ENCODE measurements around the gene PCMTD2.

The PCMTD2 gene

GRCh38 chr20:64226686-64227580 lies 28.6 kb upstream of the PCMTD2 start:
- no peaks in the 10 kb centered on the region for H3K9me3 ChIP-seq (ENCODE audit: low read depth, low read length)
- no peak overlapping the region for H3K9ac ChIP-seq (ENCODE audit: insufficient read length)
- TF ChIP-seq POLR2AphosphoS5 (IDR thresholded peaks at IDR 0.05; ENCODE audit: borderline replicate concordance, low read depth, low read length) (no peak), FOXP2 (optimal IDR thresholded peaks at IDR 0.05; ENCODE audit: control extremely low read depth, extremely low read length, insufficient read depth) (no peak), EZH2 (IDR thresholded peaks at IDR 0.05) (no peak)
- H3K27ac ChIP-seq = no peak overlapping the region
- no peak overlapping the region for H3K4me3 ChIP-seq
- no peaks in the 10 kb centered on the region for H3K36me3 ChIP-seq (ENCODE audit: insufficient read depth, low read length)
- DNase-seq (ENCODE audit: low read depth, low spot score) = no peak

- no peak overlapping the region for H3K9ac ChIP-seq (ENCODE audit: insufficient read length)
- H3K36me3 ChIP-seq (ENCODE audit: insufficient read depth, low read length) = no peaks in the 10 kb centered on the region
- H3K4me3 ChIP-seq = no peak overlapping the region
- no peaks in the 10 kb centered on the region for H3K9me3 ChIP-seq (ENCODE audit: low read depth, low read length)
- no peak overlapping the region for H3K27ac ChIP-seq
- TF ChIP-seq POLR2AphosphoS5 (IDR thresholded peaks at IDR 0.05; ENCODE audit: borderline replicate concordance, low read depth, low read length) (no peak), FOXP2 (optimal IDR thresholded peaks at IDR 0.05; ENCODE audit: control extremely low read depth, extremely low read length, insufficient read depth) (no peak), EZH2 (IDR thresholded peaks at IDR 0.05) (no peak)
- no peak for DNase-seq (ENCODE audit: low read depth, low spot score)
Observed at GRCh38 chr20:64228086-64228653, 27.4 kb upstream of the PCMTD2 start.

- H3K9me3 ChIP-seq (ENCODE audit: low read depth, low read length) = no peaks in the 10 kb centered on the region
- no peak for DNase-seq (ENCODE audit: low read depth, low spot score)
- no peak overlapping the region for H3K9ac ChIP-seq (ENCODE audit: insufficient read length)
- H3K36me3 ChIP-seq (ENCODE audit: insufficient read depth, low read length) = no peaks in the 10 kb centered on the region
- H3K27ac ChIP-seq = no peak overlapping the region
- no peak overlapping the region for H3K4me3 ChIP-seq
- no peak for TF ChIP-seq EZH2 (IDR thresholded peaks at IDR 0.05)
- no peak for TF ChIP-seq FOXP2 (optimal IDR thresholded peaks at IDR 0.05; ENCODE audit: control extremely low read depth, extremely low read length, insufficient read depth)
- TF ChIP-seq POLR2AphosphoS5 (IDR thresholded peaks at IDR 0.05; ENCODE audit: borderline replicate concordance, low read depth, low read length) = no peak
Observed at GRCh38 chr20:64228751-64229506, 26.6 kb upstream of the PCMTD2 start.

- DNase-seq (ENCODE audit: low read depth, low spot score) = no peak
- H3K4me3 ChIP-seq = no peak overlapping the region
- H3K9me3 ChIP-seq (ENCODE audit: low read depth, low read length) = no peaks in the 10 kb centered on the region
- TF ChIP-seq EZH2 (IDR thresholded peaks at IDR 0.05) (no peak), FOXP2 (optimal IDR thresholded peaks at IDR 0.05; ENCODE audit: control extremely low read depth, extremely low read length, insufficient read depth) (no peak)
- no peaks in the 10 kb centered on the region for H3K36me3 ChIP-seq (ENCODE audit: insufficient read depth, low read length)
- no peak overlapping the region for H3K9ac ChIP-seq (ENCODE audit: insufficient read length)
- H3K27ac ChIP-seq = no peak overlapping the region
Observed at GRCh38 chr20:64229507-64230061, 26.0 kb upstream of the PCMTD2 start.

- Histone ChIP-seq H3K36me3 (ENCODE audit: insufficient read depth, low read length) (no peaks in the 10 kb centered on the region), H3K9ac (ENCODE audit: insufficient read length) (no peak overlapping the region), H3K9me3 (ENCODE audit: low read depth, low read length) (no peaks in the 10 kb centered on the region), H3K27ac (no peak overlapping the region), H3K4me3 (no peak overlapping the region)
- TF ChIP-seq EZH2 (IDR thresholded peaks at IDR 0.05) (no peak), POLR2AphosphoS5 (IDR thresholded peaks at IDR 0.05; ENCODE audit: borderline replicate concordance, low read depth, low read length) (no peak), FOXP2 (optimal IDR thresholded peaks at IDR 0.05; ENCODE audit: control extremely low read depth, extremely low read length, insufficient read depth) (no peak)
- no peak for DNase-seq (ENCODE audit: low read depth, low spot score)
Observed at GRCh38 chr20:64230461-64231145, 24.9 kb upstream of the PCMTD2 start.

GRCh38 chr20:64231621-64232550 lies 23.7 kb upstream of the PCMTD2 start:
- Histone ChIP-seq H3K36me3 (ENCODE audit: insufficient read depth, low read length) (no peaks in the 10 kb centered on the region), H3K9ac (ENCODE audit: insufficient read length) (no peak overlapping the region), H3K4me3 (no peak overlapping the region), H3K27ac (no peak overlapping the region), H3K9me3 (ENCODE audit: low read depth, low read length) (no peaks in the 10 kb centered on the region)
- no peak for TF ChIP-seq FOXP2 (optimal IDR thresholded peaks at IDR 0.05; ENCODE audit: control extremely low read depth, extremely low read length, insufficient read depth)
- no peak for TF ChIP-seq POLR2AphosphoS5 (IDR thresholded peaks at IDR 0.05; ENCODE audit: borderline replicate concordance, low read depth, low read length)
- TF ChIP-seq EZH2 (IDR thresholded peaks at IDR 0.05) = no peak
- no peak for DNase-seq (ENCODE audit: low read depth, low spot score)

GRCh38 chr20:64232794-64233193 lies 22.8 kb upstream of the PCMTD2 start:
- no peak for DNase-seq (ENCODE audit: low read depth, low spot score)
- H3K4me3 ChIP-seq = no peak overlapping the region
- H3K27ac ChIP-seq = no peak overlapping the region
- H3K36me3 ChIP-seq (ENCODE audit: insufficient read depth, low read length) = no peaks in the 10 kb centered on the region
- no peak overlapping the region for H3K9ac ChIP-seq (ENCODE audit: insufficient read length)
- TF ChIP-seq POLR2AphosphoS5 (IDR thresholded peaks at IDR 0.05; ENCODE audit: borderline replicate concordance, low read depth, low read length) (no peak), FOXP2 (optimal IDR thresholded peaks at IDR 0.05; ENCODE audit: control extremely low read depth, extremely low read length, insufficient read depth) (no peak), EZH2 (IDR thresholded peaks at IDR 0.05) (no peak)
- H3K9me3 ChIP-seq (ENCODE audit: low read depth, low read length) = no peaks in the 10 kb centered on the region

All from SK-N-MC (cell line).